Suppressor macrophage treated with lipopolysaccharide for 4 hours (primary cell): ENCODE data around the gene MYL4.
"Not testable (repeated sequence)": the region's sequence is repeated elsewhere in the genome, so short reads cannot be mapped to it uniquely, and the experiment has no call there.

Source experiments
- DNase-seq: peaks from one replicate; pipeline ENCODE4 v3.0.0-alpha.2; 2020

Gene MYL4

DNA sequence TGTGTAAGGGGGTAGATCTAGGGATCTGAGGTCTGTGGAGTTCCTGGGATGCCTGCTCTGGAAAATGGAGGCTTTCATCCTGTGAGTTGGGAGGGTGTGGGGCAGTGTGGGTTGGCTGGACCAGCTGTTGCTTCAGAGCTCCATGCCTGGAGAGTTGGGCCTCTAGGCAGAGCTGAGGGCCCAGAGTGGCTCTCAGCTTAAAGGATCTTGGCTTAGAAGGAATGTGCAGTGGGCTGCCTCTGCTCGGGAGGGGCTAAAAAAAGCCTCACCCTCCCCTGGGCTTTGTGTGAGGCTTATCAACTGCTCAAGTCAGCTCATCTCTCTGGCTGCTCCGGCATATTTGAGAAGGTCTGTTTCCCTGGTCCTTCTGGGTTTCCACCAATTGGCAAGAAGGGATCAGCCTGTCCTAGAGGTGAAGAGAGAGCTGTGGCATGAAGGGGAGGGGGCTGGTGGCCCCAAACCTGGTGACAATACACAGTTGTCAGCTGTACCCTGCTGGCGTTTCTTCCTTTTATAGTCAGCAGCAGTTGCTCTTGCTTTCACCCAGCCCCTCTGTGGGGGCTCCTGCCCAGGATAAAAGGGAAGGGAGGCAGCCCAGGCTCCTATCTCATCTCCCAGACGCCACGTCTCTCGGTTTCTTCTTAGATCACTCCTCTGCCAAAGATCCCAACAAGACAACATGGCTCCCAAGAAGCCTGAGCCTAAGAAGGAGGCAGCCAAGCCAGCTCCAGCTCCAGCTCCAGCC is at the start of gene MYL4:
MYL4 (plus strand) TSS at position 605 of the 745 bp plus-strand sequence; CDS start at position 680, 75 bp downstream.
- no peak for DNase-seq

DNA sequence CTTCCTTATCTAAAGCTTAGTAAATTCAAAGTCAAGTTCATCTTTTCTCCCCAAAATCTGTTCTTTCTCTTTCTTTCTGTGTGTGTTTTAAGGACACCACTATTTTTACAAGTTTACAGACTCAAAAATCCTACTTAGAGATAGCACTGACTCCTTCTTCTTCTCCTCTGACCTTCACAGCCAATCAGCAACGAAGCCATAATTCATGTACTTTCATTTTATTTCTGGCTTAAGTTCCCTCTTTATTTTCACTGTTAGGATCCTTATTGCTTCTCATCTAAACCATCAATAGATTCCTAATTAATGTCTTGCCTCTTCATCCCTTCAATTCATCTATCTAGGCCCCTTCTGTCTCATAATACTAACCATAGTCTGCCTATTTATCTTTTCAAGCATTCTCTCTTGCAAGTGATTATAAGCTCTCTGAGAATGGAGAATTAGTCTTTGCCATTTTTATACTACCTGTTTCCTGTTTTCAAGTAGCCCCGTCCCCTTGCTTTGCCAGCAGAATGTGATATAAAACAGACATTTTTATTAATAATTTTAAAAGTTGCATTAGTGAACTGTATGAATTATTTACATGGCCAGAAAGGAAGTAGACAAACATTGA is 47.0 kb upstream of the MYL4 start:
- DNase-seq, result peak; percentile 17

DNA sequence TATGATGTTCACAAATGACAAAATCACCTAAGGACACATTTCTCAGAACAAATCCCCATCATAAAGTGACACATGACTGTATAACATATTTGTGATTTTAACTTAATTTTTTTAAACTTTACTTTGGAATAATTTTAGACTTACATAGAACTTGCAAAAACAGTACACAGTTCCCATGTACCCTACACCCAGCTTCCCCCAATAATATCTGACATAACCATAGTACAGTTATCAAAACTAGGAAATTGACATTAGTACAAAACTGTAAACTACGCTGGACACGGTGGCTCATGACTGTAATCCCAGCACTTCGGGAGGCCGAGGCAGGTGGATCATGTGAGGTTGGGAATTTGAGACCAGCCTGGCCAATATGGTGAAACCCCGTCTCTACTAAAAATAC is 44.9 kb upstream of the MYL4 start:
- DNase-seq, result no peak

DNA sequence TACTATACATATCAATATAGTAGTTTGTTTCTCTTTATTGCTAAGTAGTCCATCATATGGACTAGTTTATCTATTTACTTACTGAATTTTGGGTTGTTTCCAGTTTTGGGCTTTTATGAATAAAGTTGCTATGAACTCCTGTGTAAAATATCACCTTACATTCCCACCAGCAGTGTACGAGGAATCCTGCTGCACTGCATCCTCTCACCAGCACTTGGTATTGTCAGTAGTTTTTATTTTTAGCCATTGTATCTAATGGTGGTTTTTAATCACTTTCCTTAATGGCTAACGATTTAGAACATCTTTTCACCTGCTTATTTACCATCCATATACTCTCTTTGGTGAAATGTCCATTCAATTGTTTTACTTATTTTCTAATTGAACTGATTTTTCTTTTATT is 44.0 kb upstream of the MYL4 start:
- DNase-seq, result no peak

DNA sequence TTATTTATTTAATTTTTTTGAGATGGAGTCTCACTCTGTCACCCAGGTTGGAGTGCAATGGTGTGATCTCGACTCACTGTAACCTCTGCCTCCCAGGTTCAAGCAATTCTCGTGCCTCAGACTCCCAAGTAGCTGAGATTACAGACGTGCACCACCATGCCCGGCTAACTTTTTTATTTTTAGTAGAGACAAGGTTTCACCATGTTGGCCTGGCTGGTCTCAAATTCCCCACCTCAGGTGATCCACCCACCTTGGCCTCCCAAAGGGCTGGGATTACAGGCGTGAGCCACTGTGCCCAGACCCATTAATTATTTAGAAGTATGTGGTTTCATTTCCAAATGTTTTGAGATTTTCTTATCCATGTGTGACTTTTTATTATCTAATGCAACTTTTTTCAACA is 42.3 kb upstream of the MYL4 start:
- not testable (repeated sequence) for DNase-seq

DNA sequence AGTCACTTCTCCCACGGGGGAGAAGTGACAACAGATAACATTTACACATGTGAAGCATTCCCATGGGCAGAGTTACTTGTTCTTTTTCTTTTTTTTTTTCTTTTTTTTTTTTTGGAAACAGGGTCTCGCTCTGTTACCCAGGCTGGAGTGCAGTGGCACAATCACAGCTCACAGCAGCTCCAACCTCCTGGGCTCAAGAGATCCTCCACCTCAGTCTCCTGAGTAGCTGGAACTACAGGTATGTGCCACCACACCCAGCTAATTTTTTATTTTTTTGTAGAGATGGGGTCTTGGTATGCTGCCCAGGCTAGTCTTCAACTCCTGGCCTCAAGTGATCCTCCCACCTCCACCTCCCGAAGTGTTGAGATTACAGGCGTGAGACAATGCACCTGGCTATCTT is 40.3 kb upstream of the MYL4 start:
- DNase-seq, result not testable (repeated sequence)

DNA sequence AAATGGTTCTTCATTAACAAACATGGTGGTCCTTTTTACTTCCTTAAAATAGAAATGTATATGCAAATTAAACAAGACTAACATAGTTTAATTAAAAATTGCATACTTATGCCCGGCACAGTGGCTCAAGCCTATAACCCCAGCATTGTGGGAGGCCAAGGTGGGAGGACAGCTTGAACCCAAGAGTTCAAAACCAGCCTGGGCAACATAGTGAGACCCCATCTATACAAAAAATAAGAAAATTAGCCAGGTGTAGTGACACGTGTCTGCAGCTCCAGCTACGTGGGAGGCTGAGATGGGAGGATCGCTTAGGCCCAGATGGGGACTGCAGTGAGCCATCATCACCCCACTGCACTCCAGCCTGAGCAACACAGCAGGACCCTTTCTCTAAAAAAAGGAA is 38.4 kb upstream of the MYL4 start:
- no peak for DNase-seq

DNA sequence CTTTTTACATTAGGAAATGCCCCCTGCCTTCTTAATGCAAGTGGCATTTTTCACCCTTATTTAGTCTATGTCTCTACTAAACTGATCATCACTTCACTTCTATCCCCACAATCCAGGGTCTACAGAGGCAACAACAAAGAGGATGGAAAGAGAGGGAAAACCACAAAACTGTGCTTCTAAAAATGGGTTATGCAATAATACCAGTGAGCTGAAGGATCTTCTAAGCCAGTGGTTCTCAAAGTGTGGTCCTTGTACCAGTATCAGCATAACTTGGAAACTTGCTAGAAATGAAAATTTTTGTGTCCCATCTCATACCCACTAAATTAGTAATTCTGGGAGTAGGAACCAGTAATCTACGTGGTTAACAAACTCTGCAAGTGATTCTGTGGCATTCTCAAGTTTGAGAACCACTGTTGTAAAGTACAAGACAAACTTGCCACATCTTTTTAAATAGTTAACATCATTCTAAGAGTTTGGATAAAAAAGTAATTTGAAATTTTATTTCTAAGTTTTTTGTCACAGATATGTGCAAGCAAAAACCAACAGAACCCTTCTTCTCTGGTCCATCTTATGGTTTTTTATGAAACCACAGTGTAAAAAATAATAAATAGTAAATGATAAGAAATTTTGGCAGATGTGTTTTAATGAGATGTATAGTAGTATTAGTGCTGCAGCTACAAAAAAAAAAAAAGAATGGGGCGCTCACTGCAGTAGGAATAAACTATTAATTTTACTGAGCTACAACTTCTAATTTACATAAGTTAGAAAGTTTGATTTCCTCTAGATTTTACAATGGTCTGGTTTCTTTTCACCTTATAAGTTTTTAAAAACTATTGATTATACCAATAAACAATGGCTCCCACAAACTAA is 36.2 kb upstream of the MYL4 start:
- no peak for DNase-seq

DNA sequence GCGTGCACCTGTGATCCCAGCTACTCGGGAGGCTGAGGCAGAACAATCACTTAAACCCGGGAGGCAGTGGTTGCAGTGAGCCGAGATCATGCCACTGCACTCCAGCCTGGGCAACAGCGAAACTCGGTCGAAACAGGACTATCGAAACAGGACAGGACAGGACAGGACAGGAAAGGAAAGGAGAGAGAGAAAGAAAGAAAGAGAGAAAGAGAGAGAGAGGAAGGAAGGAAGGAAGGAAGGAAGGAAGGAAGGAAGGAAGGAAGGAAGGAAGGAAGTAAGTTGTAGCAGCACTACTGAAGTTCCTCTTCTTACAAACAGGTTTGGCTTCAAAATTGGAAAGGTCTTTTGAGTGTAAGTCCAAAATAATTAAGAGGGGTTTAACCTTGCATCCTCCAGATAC is 34.3 kb upstream of the MYL4 start:
- DNase-seq, result not testable (repeated sequence)

DNA sequence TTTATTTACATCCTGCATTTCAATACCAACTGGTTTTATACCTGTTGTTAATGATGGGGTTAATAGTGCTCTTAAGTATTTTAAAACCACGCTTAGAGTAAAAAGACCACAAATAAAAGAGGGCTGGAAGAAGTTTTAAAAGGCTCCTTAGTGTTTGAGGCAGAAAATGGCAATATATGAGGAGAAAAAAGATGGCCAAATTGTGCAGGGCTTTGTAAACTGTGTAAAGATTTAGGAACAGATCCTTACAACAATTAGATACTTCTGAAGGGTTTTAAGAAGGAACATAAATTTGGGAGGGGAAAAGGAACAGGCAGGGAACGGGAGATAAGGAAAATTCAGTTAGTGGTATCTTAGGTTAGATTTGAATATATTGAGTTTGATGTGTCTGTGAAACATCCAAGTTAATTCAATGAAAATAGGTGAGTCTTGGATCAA is 32.7 kb upstream of the MYL4 start:
- no peak for DNase-seq

DNA sequence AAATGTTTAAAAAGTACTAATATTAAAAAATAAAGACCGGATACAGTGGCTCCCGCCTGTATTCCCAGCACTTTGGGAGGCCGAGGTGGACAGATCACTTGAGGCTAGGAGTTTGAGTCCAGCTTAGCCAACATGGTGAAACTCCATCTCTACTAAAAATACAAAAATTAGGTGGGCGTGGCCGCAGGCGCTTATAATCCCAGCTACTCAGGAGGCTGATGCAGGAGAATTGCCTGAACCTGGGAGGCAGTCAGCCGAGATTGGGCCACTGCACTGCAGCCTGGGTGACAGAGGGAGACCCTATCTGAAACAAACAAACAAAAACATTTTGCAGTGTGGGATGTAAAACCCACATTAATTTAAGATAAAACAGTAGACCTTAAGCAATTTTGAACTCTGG is 31.9 kb upstream of the MYL4 start:
- DNase-seq, result no peak

DNA sequence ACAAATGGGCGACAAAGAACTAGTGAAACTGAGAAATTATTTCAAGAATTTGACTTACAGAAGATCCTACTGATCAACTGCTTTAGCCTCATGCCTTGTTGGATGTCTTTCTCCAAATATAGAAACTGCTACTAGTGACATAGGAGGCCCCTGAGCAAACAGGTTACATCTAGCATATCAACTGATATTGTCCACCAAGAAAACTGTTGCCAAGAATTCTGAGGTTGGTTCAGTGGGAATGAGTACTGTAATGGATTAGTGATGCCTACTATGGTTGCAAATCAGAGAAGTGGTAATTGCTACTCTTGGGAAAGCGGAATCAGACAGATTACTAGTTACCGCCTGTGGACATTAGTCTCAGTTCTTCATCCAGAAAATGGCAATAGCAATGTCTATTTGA is 30.0 kb upstream of the MYL4 start:
- DNase-seq, result no peak

DNA sequence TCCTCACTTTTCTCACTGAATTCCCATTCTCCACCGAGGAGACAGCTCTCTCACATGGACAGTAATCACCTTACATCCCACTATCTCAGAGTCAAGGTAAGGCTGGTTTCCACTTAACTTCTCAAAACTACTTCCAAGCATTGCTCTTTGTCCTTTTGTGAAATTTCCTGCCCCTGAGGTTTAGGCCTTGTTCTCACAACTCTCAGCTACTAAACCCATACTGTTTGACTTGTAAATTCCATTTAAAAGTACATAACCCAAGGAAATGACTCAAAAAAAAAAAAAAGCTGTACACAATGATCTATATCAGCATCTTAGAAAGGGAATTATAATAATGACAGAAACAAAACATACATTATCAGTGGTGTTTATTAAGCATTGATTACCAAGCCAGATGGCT is 28.8 kb upstream of the MYL4 start:
- DNase-seq, result no peak

DNA sequence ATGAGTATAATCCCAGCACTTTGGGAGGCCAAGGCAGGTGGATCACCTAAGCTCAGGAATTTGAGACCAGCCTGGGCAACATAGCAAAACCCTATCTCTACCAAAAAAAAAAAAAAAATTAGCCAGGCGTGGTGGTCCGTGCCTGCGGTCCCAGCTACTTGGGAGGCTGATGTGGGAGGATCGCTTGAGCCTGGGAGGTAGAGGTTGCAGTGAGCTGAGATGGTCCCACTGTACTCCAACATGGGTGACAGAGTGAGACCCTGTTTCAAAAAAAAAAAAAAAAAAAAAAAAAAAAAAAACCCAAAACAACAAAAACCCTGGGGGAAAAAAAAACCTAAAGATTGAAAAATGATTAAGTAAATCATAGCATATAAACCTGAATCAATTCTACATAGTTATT is 28.2 kb upstream of the MYL4 start:
- not testable (repeated sequence) for DNase-seq

DNA sequence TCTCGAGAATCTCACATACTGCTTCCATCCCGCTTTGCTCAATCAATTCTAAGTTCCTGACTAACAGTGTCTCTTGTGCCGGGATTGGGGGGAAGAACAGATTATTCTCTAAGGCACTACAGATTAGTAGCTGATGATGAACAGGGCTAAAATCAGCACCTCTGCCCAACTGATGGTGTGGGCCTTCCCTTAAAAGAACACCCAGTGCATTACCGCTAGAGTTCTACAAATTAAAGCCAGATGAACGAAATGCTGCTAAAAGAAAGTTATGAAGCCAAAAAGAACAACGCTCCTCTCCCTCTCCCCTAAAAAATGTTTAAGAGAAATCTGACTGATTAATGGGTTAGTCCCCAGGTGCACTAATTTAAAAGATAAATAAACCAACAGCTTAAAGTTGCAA is 24.5 kb upstream of the MYL4 start:
- no peak for DNase-seq

DNA sequence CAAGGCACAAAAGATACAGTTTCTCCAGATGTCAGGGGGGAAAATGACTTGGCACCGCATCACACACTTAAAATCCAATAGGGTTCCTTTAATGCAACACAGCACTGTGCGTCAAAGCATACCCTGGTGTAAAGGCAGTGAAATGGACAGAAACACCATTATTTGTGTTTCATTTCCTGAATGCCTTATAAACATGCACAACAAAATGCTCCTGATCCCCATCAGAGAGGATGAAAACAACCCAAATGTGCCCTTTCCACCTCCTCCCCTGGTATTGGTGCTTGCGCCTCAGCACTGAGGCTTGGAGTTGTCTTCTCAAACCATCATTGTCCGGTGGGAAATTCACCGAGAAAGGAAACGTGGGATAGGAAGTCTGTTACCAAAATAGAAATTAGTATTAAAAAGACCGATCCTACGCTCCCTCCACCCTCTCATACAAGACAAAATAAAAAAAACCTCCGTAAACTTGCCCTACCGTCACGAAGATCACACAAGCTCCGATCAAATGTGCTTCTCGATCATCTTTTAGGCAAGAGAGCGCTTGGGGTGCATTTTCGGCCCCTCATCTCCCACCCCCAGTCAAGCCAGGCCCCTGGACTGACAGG is 20.8 kb upstream of the MYL4 start:
- DNase-seq, result peak; percentile 67

DNA sequence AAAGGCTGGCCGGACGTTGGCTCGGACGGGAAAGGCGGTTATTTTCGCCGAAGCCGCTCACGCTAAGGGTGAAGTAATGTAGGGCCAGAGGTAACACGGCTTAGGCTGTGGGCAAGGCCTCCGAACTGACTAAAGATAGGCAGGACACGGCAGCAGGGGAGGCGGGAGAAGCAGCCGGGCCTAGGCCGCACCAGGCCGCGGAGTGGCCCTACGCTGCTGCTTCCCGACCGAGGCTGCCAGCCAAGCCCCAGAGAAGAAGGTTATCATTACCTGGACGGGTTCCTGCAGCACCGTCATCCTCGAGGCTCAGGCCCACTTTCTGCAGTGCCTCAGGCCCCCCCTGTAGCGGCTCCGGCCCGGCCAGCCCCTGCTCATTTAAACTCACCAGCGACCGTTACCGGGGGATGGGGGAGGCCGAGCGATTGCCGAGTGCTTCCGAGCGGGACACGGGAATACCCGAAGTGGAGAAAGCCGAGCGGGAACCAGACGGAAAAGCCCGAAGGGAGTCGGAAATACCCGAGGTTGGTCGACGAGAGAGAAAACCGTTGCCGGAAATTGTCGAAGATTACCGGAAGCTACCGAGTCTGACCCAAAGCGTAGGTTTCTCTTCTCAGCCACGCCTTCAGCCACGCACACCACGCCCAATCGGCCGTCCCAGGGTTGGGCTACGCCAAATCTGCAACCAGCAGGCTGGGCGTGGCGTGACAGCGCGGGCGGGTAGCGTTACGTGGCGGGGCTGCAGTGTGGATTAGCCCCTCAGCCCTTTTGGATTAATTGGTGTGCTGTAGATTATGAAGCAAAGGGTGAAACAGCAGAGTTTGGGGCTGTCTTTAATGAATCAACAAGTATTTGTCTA is 20.0 kb upstream of the MYL4 start, which contains the start of gene CDC27:
CDC27 (minus strand) TSS at position 420 of the 856 bp plus-strand sequence; CDS start at position 297, 123 bp downstream.
- peak; percentile 100 for DNase-seq

DNA sequence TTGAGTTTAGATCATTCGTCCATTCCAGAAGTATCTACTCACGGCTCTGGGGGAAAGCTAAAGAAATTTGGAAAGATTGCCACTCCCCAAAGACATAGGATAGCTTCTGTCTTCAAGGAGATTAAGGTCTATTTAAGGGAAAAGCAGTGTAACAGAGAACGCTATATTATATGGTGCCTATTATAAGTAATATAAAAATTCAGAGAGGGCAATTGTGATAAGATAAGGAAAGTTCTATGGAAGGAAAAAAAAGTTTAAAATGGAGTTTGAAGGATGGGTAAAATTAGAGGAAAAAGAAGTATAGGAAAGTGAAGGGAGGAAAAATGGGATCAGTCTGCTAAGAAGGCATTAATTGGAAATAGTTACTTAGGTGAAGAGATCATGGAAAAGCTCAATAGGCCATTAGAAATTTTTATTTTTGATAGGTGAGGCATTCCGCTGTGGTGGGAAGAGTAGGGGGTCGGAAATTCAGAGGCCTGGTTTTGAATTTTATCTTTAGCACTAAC is 19.4 kb upstream of the MYL4 start:
- no peak for DNase-seq

DNA sequence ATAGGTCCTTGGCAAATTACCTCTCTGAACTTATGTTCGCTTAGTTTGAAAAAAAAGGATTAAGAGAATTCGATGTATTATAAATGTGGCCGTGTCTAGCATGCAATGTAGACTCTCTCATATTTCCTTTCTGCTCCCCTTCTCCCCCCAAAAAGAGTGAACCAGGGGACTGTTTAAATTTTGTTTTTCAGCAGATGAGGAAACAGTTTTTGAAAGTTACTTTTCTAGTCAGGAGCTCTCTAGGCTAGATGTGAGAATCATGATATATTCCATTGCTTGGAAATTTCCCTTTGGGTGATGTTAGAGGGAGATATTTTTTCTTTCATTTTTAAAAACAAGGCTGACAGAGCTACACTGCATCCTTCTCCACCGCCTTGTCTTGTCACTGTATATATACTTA is 18.9 kb upstream of the MYL4 start:
- no peak for DNase-seq

DNA sequence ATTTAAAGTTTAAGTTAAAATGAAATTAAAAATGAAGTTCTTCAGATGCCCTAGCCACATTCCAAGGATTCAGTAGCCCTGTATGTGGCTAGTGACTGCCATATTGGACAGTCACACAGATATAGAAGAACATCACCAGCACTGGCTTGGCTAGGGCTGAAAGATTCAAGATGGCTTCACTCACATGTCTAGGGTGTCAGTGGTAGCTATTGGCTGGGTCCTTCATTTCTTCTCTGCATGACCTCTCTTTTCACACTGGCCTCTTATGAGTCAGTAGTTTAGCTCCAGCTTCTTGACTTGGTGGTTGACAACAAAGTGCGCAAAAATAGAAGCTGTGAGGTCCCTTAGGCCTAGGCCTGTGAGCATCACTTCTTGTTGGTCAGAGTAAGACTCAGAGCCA is 18.4 kb upstream of the MYL4 start:
- no peak for DNase-seq

DNA sequence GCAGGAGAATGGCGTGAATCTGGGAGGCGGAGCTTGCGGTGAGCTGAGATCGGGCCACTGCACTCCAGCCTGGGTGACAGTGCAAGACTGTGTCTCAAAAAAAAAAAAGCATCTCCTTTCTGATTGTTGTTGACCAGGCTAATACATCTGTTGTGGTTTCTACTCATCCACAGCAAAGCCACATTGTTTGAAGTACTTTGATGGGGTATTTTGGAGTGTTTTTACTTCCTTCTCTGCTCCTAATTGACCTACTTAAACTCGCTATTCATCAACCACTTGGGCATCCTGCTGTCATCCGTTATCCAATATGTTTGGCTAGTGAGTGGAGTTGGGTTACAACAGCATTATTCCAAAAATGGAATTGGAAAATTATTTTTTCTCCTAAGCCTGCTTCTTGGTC is 16.6 kb upstream of the MYL4 start:
- no peak for DNase-seq

DNA sequence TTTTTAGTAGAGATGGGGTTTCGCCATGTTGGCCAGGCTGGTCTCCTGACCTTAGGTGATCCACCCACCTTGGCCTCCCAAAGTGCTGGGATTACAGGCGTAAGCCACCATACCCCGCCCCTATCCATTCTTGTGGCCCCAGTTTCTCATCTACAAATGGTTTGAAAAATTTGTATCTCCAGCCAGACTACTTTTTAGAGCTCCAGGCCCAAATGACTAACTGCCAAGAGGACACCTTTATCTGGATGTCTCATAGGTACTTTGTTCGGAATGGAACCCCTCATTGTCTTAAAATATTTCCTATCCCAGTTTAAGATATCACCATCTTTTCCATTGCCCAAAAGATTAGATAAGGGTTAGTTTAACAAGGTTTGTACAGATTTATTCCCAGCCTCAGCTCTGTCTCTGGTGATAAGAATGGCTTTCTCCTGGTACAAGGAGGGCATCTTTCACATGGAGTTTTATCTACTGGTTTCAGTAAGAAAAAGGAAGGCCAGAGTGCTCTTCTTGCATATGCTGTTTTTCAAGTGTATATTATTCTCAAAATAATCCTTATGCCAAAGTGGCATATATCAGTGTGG is 15.1 kb upstream of the MYL4 start:
- DNase-seq, result no peak
